Activated T-cell treated with anti-CD3 and anti-CD28 coated beads, Interleukin-2, amount 50 U/mL, for 72 hours (primary cell): ENCODE data around the gene FAM13A. TPM values are rescaled to one million over a fixed set of nuclear protein-coding genes. Genes with fewer than 3 reads are reported as not detected.

Experiments
- ATAC-seq, 2 donors: fragments of 150-1000 bp; cut with Tn5 transposase; replicated peaks in 1 of 2; 2 replicates each; pipeline ENCODE4 v1.10.0; 2021; ENCODE audit warnings: moderate library complexity in 2 of 2, mild to moderate bottlenecking in 1 of 2
- DNase-seq, 2 donors: peaks; one replicate each; pipeline ENCODE4 v3.0.0; 2021 to 2022; ENCODE audit warnings: mixed read lengths in 1 of 2
- H3K27ac Mint-ChIP-seq: one replicate; pipeline ENCODE4 v1.8.0; 2022; ENCODE audit warnings: mild to moderate bottlenecking, moderate library complexity, mixed read lengths
- H3K27me3 Mint-ChIP-seq: one replicate; pipeline ENCODE4 v1.8.0; 2022; ENCODE audit warnings: low read depth, mixed read lengths
- H3K36me3 Mint-ChIP-seq, 2 donors: one replicate each; pipeline ENCODE4 v1.8.0; 2022; ENCODE audit warnings: mixed read lengths in 2 of 2, mild to moderate bottlenecking in 1 of 2; ENCODE audit not compliant: insufficient read depth in 2 of 2
- H3K4me1 Mint-ChIP-seq: one replicate; pipeline ENCODE4 v1.8.0; 2022; ENCODE audit warnings: low read depth, mixed read lengths
- H3K4me3 Mint-ChIP-seq, 2 donors: one replicate each; pipeline ENCODE4 v1.8.0; 2022; ENCODE audit warnings: mild to moderate bottlenecking in 2 of 2, mixed read lengths in 2 of 2, moderate library complexity in 2 of 2
- H3K9me3 Mint-ChIP-seq, 2 donors: one replicate each; pipeline ENCODE4 v1.8.0; 2022; ENCODE audit warnings: mixed read lengths in 2 of 2
- total RNA-seq, 2 donors: library from RNA; stranded (reverse); gene quantifications; one replicate each; pipeline ENCODE4 v1.2.3, GENCODE V29; 2022

The FAM13A gene
- total RNA-seq, 2 donors from 2014 or later: 4.4 to 5.9 TPM

GRCh38 chr4:88737307-88737941 lies 319.6 kb downstream of the FAM13A start:
- DNase-seq: peak; percentile 21 to 23
- Mint-ChIP-seq H3K36me3 (no peaks in the 10 kb centered on the region), H3K27me3 (no peaks in the 10 kb centered on the region), H3K27ac (no peak overlapping the region), H3K4me3 (peak overlapping the region; percentile 46 to 52), H3K9me3 (no peaks in the 10 kb centered on the region), H3K4me1 (peaks cover 18% of the 10 kb centered on the region)
- ATAC-seq: peak; percentile 65 to 74

- Mint-ChIP-seq H3K36me3 (no peaks in the 10 kb centered on the region), H3K27me3 (no peaks in the 10 kb centered on the region), H3K4me1 (peaks cover 18% of the 10 kb centered on the region), H3K9me3 (no peaks in the 10 kb centered on the region), H3K4me3 (no peak overlapping the region), H3K27ac (no peak overlapping the region)
- DNase-seq (no peak), ATAC-seq (no peak)
These were observed 320.7 kb downstream of the FAM13A start for GRCh38 chr4:88736264-88736663.

GRCh38 chr4:88735564-88735963 lies 321.4 kb downstream of the FAM13A start:
- H3K36me3 Mint-ChIP-seq: no peaks in the 10 kb centered on the region
- no peaks in the 10 kb centered on the region for H3K9me3 Mint-ChIP-seq
- no peak overlapping the region for H3K4me3 Mint-ChIP-seq
- peaks cover 18% of the 10 kb centered on the region for H3K4me1 Mint-ChIP-seq
- no peak overlapping the region for H3K27ac Mint-ChIP-seq
- DNase-seq (no peak), ATAC-seq (no peak)
- H3K27me3 Mint-ChIP-seq: no peaks in the 10 kb centered on the region

- no peak overlapping the region for H3K27ac Mint-ChIP-seq
- ATAC-seq (no peak), DNase-seq (no peak)
- H3K9me3 Mint-ChIP-seq: no peaks in the 10 kb centered on the region
- H3K4me1 Mint-ChIP-seq: peaks cover 18% of the 10 kb centered on the region
- H3K36me3 Mint-ChIP-seq: no peaks in the 10 kb centered on the region
- no peaks in the 10 kb centered on the region for H3K27me3 Mint-ChIP-seq
- no peak overlapping the region for H3K4me3 Mint-ChIP-seq
These were observed 322.5 kb downstream of the FAM13A start for GRCh38 chr4:88734403-88734949.

- ATAC-seq (no peak), DNase-seq (no peak)
- Mint-ChIP-seq H3K27me3 (no peaks in the 10 kb centered on the region), H3K4me1 (peaks cover 11% of the 10 kb centered on the region), H3K27ac (no peak overlapping the region), H3K36me3 (no peaks in the 10 kb centered on the region), H3K4me3 (no peak overlapping the region), H3K9me3 (no peaks in the 10 kb centered on the region)
These were observed 324.1 kb downstream of the FAM13A start for GRCh38 chr4:88732714-88733368.

GRCh38 chr4:88731381-88731780 lies 325.6 kb downstream of the FAM13A start:
- DNase-seq (no peak), ATAC-seq (no peak)
- no peaks in the 10 kb centered on the region for H3K27me3 Mint-ChIP-seq
- H3K27ac Mint-ChIP-seq: no peak overlapping the region
- no peaks in the 10 kb centered on the region for H3K9me3 Mint-ChIP-seq
- no peak overlapping the region for H3K4me3 Mint-ChIP-seq
- peaks cover 0 to 4% of the 10 kb centered on the region in 2 donors for H3K36me3 Mint-ChIP-seq
- no peaks in the 10 kb centered on the region for H3K4me1 Mint-ChIP-seq

- DNase-seq (no peak), ATAC-seq (no peak)
- H3K27me3 Mint-ChIP-seq: no peaks in the 10 kb centered on the region
- no peak overlapping the region for H3K4me3 Mint-ChIP-seq
- no peak overlapping the region for H3K27ac Mint-ChIP-seq
- H3K9me3 Mint-ChIP-seq: no peaks in the 10 kb centered on the region
- H3K4me1 Mint-ChIP-seq: no peaks in the 10 kb centered on the region
- H3K36me3 Mint-ChIP-seq: peaks cover 0 to 4% of the 10 kb centered on the region in 2 donors
These were observed 326.2 kb downstream of the FAM13A start for GRCh38 chr4:88730811-88731210.

GRCh38 chr4:88729146-88729760 lies 327.7 kb downstream of the FAM13A start:
- Mint-ChIP-seq H3K27me3 (no peaks in the 10 kb centered on the region), H3K9me3 (no peaks in the 10 kb centered on the region), H3K36me3 (peaks cover 0 to 4% of the 10 kb centered on the region in 2 donors), H3K27ac (no peak overlapping the region), H3K4me3 (no peak overlapping the region), H3K4me1 (no peaks in the 10 kb centered on the region)
- ATAC-seq (no peak), DNase-seq (no peak)

- Mint-ChIP-seq H3K27me3 (no peaks in the 10 kb centered on the region), H3K27ac (no peak overlapping the region), H3K4me1 (no peaks in the 10 kb centered on the region), H3K4me3 (no peak overlapping the region), H3K9me3 (no peaks in the 10 kb centered on the region), H3K36me3 (peaks cover 0 to 4% of the 10 kb centered on the region in 2 donors)
- DNase-seq (no peak), ATAC-seq (no peak)
These were observed 328.8 kb downstream of the FAM13A start for GRCh38 chr4:88728146-88728545.

GRCh38 chr4:88725986-88726385 lies 331.0 kb downstream of the FAM13A start:
- Mint-ChIP-seq H3K36me3 (peaks cover 0 to 4% of the 10 kb centered on the region in 2 donors), H3K4me1 (no peaks in the 10 kb centered on the region), H3K27ac (no peak overlapping the region), H3K9me3 (no peaks in the 10 kb centered on the region), H3K4me3 (no peak overlapping the region), H3K27me3 (no peaks in the 10 kb centered on the region)
- DNase-seq (no peak), ATAC-seq (no peak)

GRCh38 chr4:88725143-88725542 lies 331.8 kb downstream of the FAM13A start:
- H3K27ac Mint-ChIP-seq: no peak overlapping the region
- DNase-seq (no peak), ATAC-seq (no peak)
- no peaks in the 10 kb centered on the region for H3K27me3 Mint-ChIP-seq
- H3K36me3 Mint-ChIP-seq: peaks cover 2 to 4% of the 10 kb centered on the region in 2 donors
- H3K9me3 Mint-ChIP-seq: no peaks in the 10 kb centered on the region
- H3K4me1 Mint-ChIP-seq: no peaks in the 10 kb centered on the region
- no peak overlapping the region for H3K4me3 Mint-ChIP-seq

GRCh38 chr4:88724406-88724805 lies 332.6 kb downstream of the FAM13A start:
- H3K36me3 Mint-ChIP-seq: peaks cover 2 to 4% of the 10 kb centered on the region in 2 donors
- DNase-seq (no peak), ATAC-seq (no peak)
- no peaks in the 10 kb centered on the region for H3K4me1 Mint-ChIP-seq
- no peaks in the 10 kb centered on the region for H3K27me3 Mint-ChIP-seq
- H3K4me3 Mint-ChIP-seq: no peak overlapping the region
- H3K9me3 Mint-ChIP-seq: no peaks in the 10 kb centered on the region
- no peak overlapping the region for H3K27ac Mint-ChIP-seq

- Mint-ChIP-seq H3K27me3 (no peaks in the 10 kb centered on the region), H3K9me3 (peaks cover 0 to 2% of the 10 kb centered on the region in 2 donors), H3K27ac (peak overlapping the region; percentile 33), H3K4me1 (no peaks in the 10 kb centered on the region), H3K36me3 (peaks cover 4 to 10% of the 10 kb centered on the region in 2 donors), H3K4me3 (no peak overlapping the region)
- DNase-seq: no peak
- no peak for ATAC-seq
These were observed 334.2 kb downstream of the FAM13A start for GRCh38 chr4:88722828-88723227.
